Right cardiac atrium (tissue), 5 donors: ENCODE results near the gene TCEA2. TPM values are rescaled to one million over a fixed set of nuclear protein-coding genes. Genes with fewer than 3 reads are reported as not detected.

Experiments
- ATAC-seq, 2 donors: fragments of 200-7000 bp; cut with Tn5 transposase; one replicate each; pipeline versions ENCODE4 v1.8.0 to v1.9.1; 2020; ENCODE audit warnings: moderate library complexity in 2 of 2, mild to moderate bottlenecking in 1 of 2
- DNase-seq, 3 donors: peaks; one replicate each; pipeline ENCODE4 v3.0.0-alpha.2; 2020
- H3K27ac ChIP-seq: one replicate; pipeline ENCODE4 v1.5.1; 2013; ENCODE audit warnings: mild to moderate bottlenecking, low read length, control low read depth, moderate library complexity
- H3K27me3 ChIP-seq: one replicate; pipeline ENCODE4 v1.6.1; 2013; ENCODE audit not compliant: control insufficient read depth, insufficient read depth
- H3K4me1 ChIP-seq: one replicate; pipeline ENCODE4 v1.6.1; 2013; ENCODE audit warnings: low read length; ENCODE audit not compliant: control insufficient read depth, insufficient read depth
- H3K4me3 ChIP-seq: one replicate; pipeline ENCODE4 v1.5.1; 2013; ENCODE audit warnings: low read length, control low read depth
- H3K9me3 ChIP-seq: one replicate; pipeline ENCODE4 v1.6.1; 2013; ENCODE audit warnings: low read length; ENCODE audit not compliant: control insufficient read depth
- WGBS: extraction: QIAGEN DNeasy Blood & Tissue Kit; methylation state at CpG from one replicate; pipeline ENCODE4 v1.1.7; 2013; 5-methylcytosine and 5-hydroxymethylcytosine counted together
- intact Hi-C, 4 donors: fragments of 100-400 bp; cut with DNase I; formaldehyde crosslinking; loops; one replicate each; pipeline versions ENCODE4 v1.11.0 to v1.14.0; 2022 to 2023
- polyA plus RNA-seq: library from polyadenylated mRNA; stranded (reverse); fragments of 200-250 nt; gene quantifications from one replicate; pipeline ENCODE4 v1.2.3, GENCODE V29; 2013
- total RNA-seq, 4 donors: library from RNA; stranded (reverse); fragmentation: NEBNext Ultra II Directional; extraction: Animal tissue kit (Norgen Biotek cat#: 25700); gene quantifications; one replicate each; pipeline ENCODE4 v1.2.1, GENCODE V29; 2021
- donor health status: healthy with polysubstance abuse.
- donor health status: DM: no; HTN: yes; CAD: no.
- donor health status: DM: no; HTN: no; CAD: no.
- donor health status: DM: no; HTN: yes; CAD: no; lungs with severe emphysema.
- donor health status: DM: yes; HTN: yes; CAD: no.

Gene TCEA2
- total and polyA plus RNA-seq, 5 donors = 38.3 to 52.0 (median 48.0) TPM

GRCh38 chr20:64027981-64028685, 34.9 kb upstream of the TCEA2 start:
- 89% methylated on average over 24 of the region's 24 CpGs for WGBS
- no peaks in the 10 kb centered on the region for H3K9me3 ChIP-seq
- peak in 2 of 3 donors; percentile 21 to 44 for DNase-seq
- intact Hi-C loops = no loop called here
- H3K4me3 ChIP-seq = no peak overlapping the region
- H3K4me1 ChIP-seq = no peaks in the 10 kb centered on the region
- no peak overlapping the region for H3K27ac ChIP-seq
- no peaks in the 10 kb centered on the region for H3K27me3 ChIP-seq
- ATAC-seq = no peak

- DNase-seq = peak in 2 of 3 donors; percentile 37 to 53
- Histone ChIP-seq H3K27ac (no peak overlapping the region), H3K4me1 (no peaks in the 10 kb centered on the region), H3K27me3 (no peaks in the 10 kb centered on the region), H3K4me3 (no peak overlapping the region), H3K9me3 (no peaks in the 10 kb centered on the region)
- 94% methylated on average over 38 of the region's 38 CpGs for WGBS
- intact Hi-C loops = no loop called here
- ATAC-seq = no peak
Measured at GRCh38 chr20:64029293-64030117, 33.5 kb upstream of the TCEA2 start.

- Histone ChIP-seq H3K27me3 (no peaks in the 10 kb centered on the region), H3K4me1 (no peaks in the 10 kb centered on the region), H3K4me3 (no peak overlapping the region), H3K27ac (no peak overlapping the region), H3K9me3 (no peaks in the 10 kb centered on the region)
- intact Hi-C loops = no loop called here
- ATAC-seq (no peak), DNase-seq (peak in 2 of 3 donors; percentile 37 to 52)
- WGBS = 84% methylated on average over 20 of the region's 20 CpGs
Measured at GRCh38 chr20:64030371-64031134, 32.4 kb upstream of the TCEA2 start.

- 92% methylated on average over 19 of the region's 19 CpGs for WGBS
- H3K27ac ChIP-seq = no peak overlapping the region
- peak in 2 of 3 donors; percentile 16 to 21 for DNase-seq
- no peak overlapping the region for H3K4me3 ChIP-seq
- H3K9me3 ChIP-seq = no peaks in the 10 kb centered on the region
- no peaks in the 10 kb centered on the region for H3K4me1 ChIP-seq
- ATAC-seq = no peak
- H3K27me3 ChIP-seq = no peaks in the 10 kb centered on the region
- intact Hi-C loops = no loop called here
Measured at GRCh38 chr20:64031822-64032314, 31.1 kb upstream of the TCEA2 start.

- Histone ChIP-seq H3K27me3 (no peaks in the 10 kb centered on the region), H3K4me3 (no peak overlapping the region), H3K4me1 (no peaks in the 10 kb centered on the region), H3K9me3 (no peaks in the 10 kb centered on the region), H3K27ac (no peak overlapping the region)
- 89% methylated on average over 31 of the region's 31 CpGs for WGBS
- intact Hi-C loops = no loop called here
- no peak for ATAC-seq
- peak in 2 of 3 donors; percentile 25 to 51 for DNase-seq
Measured at GRCh38 chr20:64032706-64033624, 30.0 kb upstream of the TCEA2 start.

- ATAC-seq (peak in 1 of 2 donors; percentile 8), DNase-seq (peak; percentile 39 to 78 (median 69))
- H3K9me3 ChIP-seq = no peaks in the 10 kb centered on the region
- no peak overlapping the region for H3K27ac ChIP-seq
- H3K27me3 ChIP-seq = no peaks in the 10 kb centered on the region
- no peak overlapping the region for H3K4me3 ChIP-seq
- 57% methylated on average over 11 of the region's 11 CpGs for WGBS
- no peaks in the 10 kb centered on the region for H3K4me1 ChIP-seq
- intact Hi-C loops = no loop called here
Measured at GRCh38 chr20:64033981-64034493, 29.0 kb upstream of the TCEA2 start.

- Histone ChIP-seq H3K27ac (no peak overlapping the region), H3K4me3 (no peak overlapping the region), H3K4me1 (no peaks in the 10 kb centered on the region), H3K27me3 (no peaks in the 10 kb centered on the region), H3K9me3 (no peaks in the 10 kb centered on the region)
- WGBS = 84% methylated on average over 17 of the region's 17 CpGs
- DNase-seq = no peak
- ATAC-seq = no peak
- intact Hi-C loops = loop anchor here in 1 of 4 donors (5.0 kb wide), 1 partner anchor 87 kb away; no protein-coding TSS in a partner anchor
Measured at GRCh38 chr20:64035066-64035932, 27.7 kb upstream of the TCEA2 start.

- ATAC-seq = no peak
- WGBS = 75% methylated on average over 10 of the region's 10 CpGs
- Histone ChIP-seq H3K4me3 (no peak within 1 kb of the TSS), H3K9me3 (no peaks in the 10 kb centered on the region), H3K4me1 (no peaks in the 10 kb centered on the region), H3K27ac (no peak within 1 kb of the TSS), H3K27me3 (no peaks in the 10 kb centered on the region)
- DNase-seq = no peak
- intact Hi-C loops = loop anchor here in 1 of 4 donors (5.0 kb wide), 1 partner anchor 86 kb away; no protein-coding TSS in a partner anchor
Measured at GRCh38 chr20:64035933-64036345, 27.1 kb upstream of the TCEA2 start, which contains the start of gene C20orf204. Gene C20orf204 (plus strand): TSS chr20:64036182. CDS start chr20:64036324, 142 bp downstream.
